NCI-H1417 (cell line): Measurements from ENCODE around the gene FTSJ3.
"Not testable (repeated sequence)": the region's sequence is repeated elsewhere in the genome, so short reads cannot be mapped to it uniquely, and the experiment has no call there.

Experiments
- DNase-seq, 3 experiments: peaks; one replicate each; lab custom pipeline; 2025; lab: John Stamatoyannopoulos, UW

FTSJ3 gene

GRCh38 chr17:63826468-63827001 lies 928 bp downstream of the FTSJ3 start:
- DNase-seq = no peak

GRCh38 chr17:63824362-63824761 lies 3.1 kb downstream of the FTSJ3 start:
- DNase-seq = no peak

- DNase-seq = no peak
Observed at GRCh38 chr17:63823659-63824331, 3.7 kb downstream of the FTSJ3 start.

GRCh38 chr17:63822537-63822936 lies 4.9 kb downstream of the FTSJ3 start:
- no peak for DNase-seq

- no peak for DNase-seq
Observed at GRCh38 chr17:63821804-63822203, 5.7 kb downstream of the FTSJ3 start.

GRCh38 chr17:63820963-63821561 lies 6.4 kb downstream of the FTSJ3 start:
- DNase-seq = no peak

GRCh38 chr17:63819585-63820537 lies 7.6 kb downstream of the FTSJ3 start:
- DNase-seq = no peak

GRCh38 chr17:63819131-63819530 lies 8.3 kb downstream of the FTSJ3 start:
- DNase-seq = no peak

- no peak for DNase-seq
Observed at GRCh38 chr17:63817736-63818385, 9.6 kb downstream of the FTSJ3 start.

GRCh38 chr17:63816669-63817068 lies 10.8 kb downstream of the FTSJ3 start:
- DNase-seq = no peak

- DNase-seq = no peak
Observed at GRCh38 chr17:63816123-63816522, 11.3 kb downstream of the FTSJ3 start.

- DNase-seq = no peak
Observed at GRCh38 chr17:63809970-63810369, 17.5 kb downstream of the FTSJ3 start.

GRCh38 chr17:63805591-63805990 lies 21.9 kb downstream of the FTSJ3 start:
- DNase-seq = no peak

GRCh38 chr17:63804328-63804727 lies 23.1 kb downstream of the FTSJ3 start:
- DNase-seq = no peak

- no peak for DNase-seq
Observed at GRCh38 chr17:63800783-63801182, 26.7 kb downstream of the FTSJ3 start.

GRCh38 chr17:63798572-63799106 lies 28.8 kb downstream of the FTSJ3 start:
- no peak for DNase-seq

- DNase-seq = not testable (repeated sequence)
Observed at GRCh38 chr17:63796375-63796774, 31.1 kb downstream of the FTSJ3 start.

- DNase-seq = no peak
Observed at GRCh38 chr17:63792055-63792729, 35.3 kb downstream of the FTSJ3 start.

- DNase-seq = no peak
Observed at GRCh38 chr17:63790057-63790456, 37.4 kb downstream of the FTSJ3 start.

GRCh38 chr17:63786971-63787711 lies 40.3 kb downstream of the FTSJ3 start:
- DNase-seq = no peak
